ENCODE measurements around the gene FAT1.

FAT1 gene

DNA sequence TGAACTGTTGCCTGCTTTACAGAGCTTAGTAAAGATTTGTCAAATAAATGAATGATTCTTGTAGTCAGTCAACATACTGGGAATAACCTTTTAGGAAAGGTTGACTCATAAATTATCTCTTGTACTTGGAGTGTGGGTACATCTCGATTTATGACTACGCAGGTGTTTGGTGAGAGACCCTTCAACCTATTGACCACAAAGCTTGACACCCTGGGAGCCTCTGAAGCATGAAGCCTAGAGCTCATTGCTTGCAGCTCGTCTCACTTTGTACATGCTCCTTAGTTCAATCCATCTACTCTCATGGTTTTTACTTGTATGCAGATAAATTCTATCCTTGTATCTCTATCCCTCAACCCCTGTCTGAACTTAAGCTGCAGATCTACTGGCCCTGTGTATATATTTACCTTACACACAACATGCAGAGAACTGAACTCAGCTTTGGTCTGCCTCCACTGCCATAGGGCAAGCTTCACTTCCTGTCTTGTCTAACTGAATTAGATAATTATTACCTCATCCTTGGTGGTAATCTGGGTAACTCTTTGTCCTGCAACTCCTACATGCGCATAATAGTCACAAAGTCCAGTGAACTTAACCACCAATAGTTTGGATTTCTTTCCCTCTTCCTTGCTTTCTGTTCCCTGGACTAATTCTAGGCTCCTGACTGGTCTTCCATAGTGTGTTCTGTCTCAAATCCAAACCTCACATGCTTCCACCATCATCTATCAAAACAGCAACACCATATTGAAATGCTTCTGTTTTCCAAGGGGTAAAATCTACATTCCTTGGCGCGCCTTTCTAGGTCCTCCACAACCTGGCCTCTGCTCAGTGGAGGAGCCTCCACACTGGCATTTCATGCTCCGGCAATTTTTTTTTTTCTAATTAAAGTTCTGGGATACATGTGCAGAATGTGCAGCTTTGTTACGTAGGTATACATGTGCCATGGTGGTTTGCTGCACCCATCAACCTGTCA lies 32.2 kb upstream of the FAT1 start:
- Mint-ChIP-seq H3K36me3 (ENCODE audit: low read depth) (no peaks in the 10 kb centered on the region), H3K4me3 (no peak overlapping the region), H3K27me3 (ENCODE audit: low read depth, poor library complexity) (no peaks in the 10 kb centered on the region), H3K4me1 (peaks cover 29% of the 10 kb centered on the region), H3K27ac (peak overlapping the region; percentile 84), H3K9me3 (peaks cover 5% of the 10 kb centered on the region)
- TF ChIP-seq, protein P1, sequence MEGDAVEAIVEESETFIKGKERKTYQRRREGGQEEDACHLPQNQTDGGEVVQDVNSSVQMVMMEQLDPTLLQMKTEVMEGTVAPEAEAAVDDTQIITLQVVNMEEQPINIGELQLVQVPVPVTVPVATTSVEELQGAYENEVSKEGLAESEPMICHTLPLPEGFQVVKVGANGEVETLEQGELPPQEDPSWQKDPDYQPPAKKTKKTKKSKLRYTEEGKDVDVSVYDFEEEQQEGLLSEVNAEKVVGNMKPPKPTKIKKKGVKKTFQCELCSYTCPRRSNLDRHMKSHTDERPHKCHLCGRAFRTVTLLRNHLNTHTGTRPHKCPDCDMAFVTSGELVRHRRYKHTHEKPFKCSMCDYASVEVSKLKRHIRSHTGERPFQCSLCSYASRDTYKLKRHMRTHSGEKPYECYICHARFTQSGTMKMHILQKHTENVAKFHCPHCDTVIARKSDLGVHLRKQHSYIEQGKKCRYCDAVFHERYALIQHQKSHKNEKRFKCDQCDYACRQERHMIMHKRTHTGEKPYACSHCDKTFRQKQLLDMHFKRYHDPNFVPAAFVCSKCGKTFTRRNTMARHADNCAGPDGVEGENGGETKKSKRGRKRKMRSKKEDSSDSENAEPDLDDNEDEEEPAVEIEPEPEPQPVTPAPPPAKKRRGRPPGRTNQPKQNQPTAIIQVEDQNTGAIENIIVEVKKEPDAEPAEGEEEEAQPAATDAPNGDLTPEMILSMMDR (IDR thresholded peaks at IDR 0.05): no peak
- DNase-seq: no peak

GRCh38 chr4:186754976-186755375 lies 31.3 kb upstream of the FAT1 start:
- Mint-ChIP-seq H3K27ac (no peak overlapping the region), H3K36me3 (ENCODE audit: low read depth) (no peaks in the 10 kb centered on the region), H3K4me3 (no peak overlapping the region), H3K4me1 (peaks cover 24% of the 10 kb centered on the region), H3K9me3 (peaks cover 5% of the 10 kb centered on the region), H3K27me3 (ENCODE audit: low read depth, poor library complexity) (no peaks in the 10 kb centered on the region)
- TF ChIP-seq, protein P1 (IDR thresholded peaks at IDR 0.05): no peak
- DNase-seq: no peak

DNA sequence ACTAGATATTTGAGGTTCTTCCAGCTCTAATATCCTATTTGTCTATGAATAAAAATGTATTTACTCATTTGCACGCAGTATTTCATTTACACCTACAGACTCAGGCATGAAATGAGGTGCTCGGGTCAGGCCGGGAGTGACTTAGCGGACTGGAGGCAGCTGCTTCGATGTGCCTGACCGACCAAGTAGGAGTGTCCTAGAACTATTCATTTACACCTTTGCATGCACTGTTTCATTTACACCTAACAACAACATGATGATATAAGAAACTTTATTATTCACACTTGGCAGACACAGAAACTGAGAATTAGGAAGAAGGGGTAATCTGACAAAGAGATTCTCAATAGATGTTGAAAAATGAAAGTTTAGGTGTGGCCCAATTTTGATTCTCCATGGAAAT lies 28.7 kb upstream of the FAT1 start:
- DNase-seq: no peak
- Mint-ChIP-seq H3K27me3 (ENCODE audit: low read depth, poor library complexity) (peaks cover under 1% of the 10 kb centered on the region), H3K36me3 (ENCODE audit: low read depth) (no peaks in the 10 kb centered on the region), H3K9me3 (no peaks in the 10 kb centered on the region), H3K4me1 (peaks cover 24% of the 10 kb centered on the region), H3K4me3 (no peak overlapping the region), H3K27ac (no peak overlapping the region)
- TF ChIP-seq, protein P1 (IDR thresholded peaks at IDR 0.05): no peak

- H3K4me3 Mint-ChIP-seq: no peak overlapping the region
- peaks cover 8% of the 10 kb centered on the region for H3K27me3 Mint-ChIP-seq (ENCODE audit: low read depth, poor library complexity)
- no peak overlapping the region for H3K27ac Mint-ChIP-seq
- DNase-seq: no peak
- no peaks in the 10 kb centered on the region for H3K36me3 Mint-ChIP-seq (ENCODE audit: low read depth)
- H3K9me3 Mint-ChIP-seq: no peaks in the 10 kb centered on the region
- peaks cover 9% of the 10 kb centered on the region for H3K4me1 Mint-ChIP-seq
- TF ChIP-seq, protein P1 (IDR thresholded peaks at IDR 0.05): no peak
These were observed 26.1 kb upstream of the FAT1 start for GRCh38 chr4:186749611-186750281.

GRCh38 chr4:186746581-186746980 lies 22.9 kb upstream of the FAT1 start:
- DNase-seq: no peak
- peaks cover 12% of the 10 kb centered on the region for H3K27me3 Mint-ChIP-seq (ENCODE audit: low read depth, poor library complexity)

More at GRCh38 chr4:186746581-186746980, 22.9 kb upstream of the FAT1 start:
- H3K4me1 Mint-ChIP-seq: no peaks in the 10 kb centered on the region
- TF ChIP-seq, protein P1 (IDR thresholded peaks at IDR 0.05): no peak
- no peaks in the 10 kb centered on the region for H3K36me3 Mint-ChIP-seq (ENCODE audit: low read depth)
- H3K4me3 Mint-ChIP-seq: no peak overlapping the region
- no peak overlapping the region for H3K27ac Mint-ChIP-seq
- no peaks in the 10 kb centered on the region for H3K9me3 Mint-ChIP-seq

All from nephron progenitor cell (in vitro differentiated cells).